Measurements from ENCODE around the gene SPDYE3.
"Not testable (repeated sequence)": the region's sequence is repeated elsewhere in the genome, so short reads cannot be mapped to it uniquely, and the experiment has no call there.

SPDYE3 gene

GRCh38 chr7:100307402-100307801 is at the start of gene SPDYE3:
SPDYE3 (plus strand) TSS chr7:100307702; CDS start chr7:100307886, 184 bp downstream.
- DNase-seq = not testable (repeated sequence)

- not testable (repeated sequence) for DNase-seq
Observed at GRCh38 chr7:100259984-100260383, 47.5 kb upstream of the SPDYE3 start.

- DNase-seq = not testable (repeated sequence)
Observed at GRCh38 chr7:100262896-100263295, 44.6 kb upstream of the SPDYE3 start.

GRCh38 chr7:100264223-100264622 is 43.3 kb upstream of the SPDYE3 start:
- DNase-seq = not testable (repeated sequence)

- DNase-seq = not testable (repeated sequence)
Observed at GRCh38 chr7:100264669-100265165, 42.8 kb upstream of the SPDYE3 start.

- DNase-seq = not testable (repeated sequence)
Observed at GRCh38 chr7:100265851-100266250, 41.7 kb upstream of the SPDYE3 start.

- no peak for DNase-seq
Observed at GRCh38 chr7:100266576-100267354, 40.7 kb upstream of the SPDYE3 start.

GRCh38 chr7:100267648-100268047 is 39.9 kb upstream of the SPDYE3 start:
- DNase-seq = no peak

- DNase-seq = not testable (repeated sequence)
Observed at GRCh38 chr7:100268882-100269281, 38.6 kb upstream of the SPDYE3 start.

- not testable (repeated sequence) for DNase-seq
Observed at GRCh38 chr7:100269306-100270045, 38.0 kb upstream of the SPDYE3 start.

- DNase-seq = not testable (repeated sequence)
Observed at GRCh38 chr7:100270046-100270918, 37.2 kb upstream of the SPDYE3 start.

- not testable (repeated sequence) for DNase-seq
Observed at GRCh38 chr7:100270941-100271593, 36.4 kb upstream of the SPDYE3 start.

GRCh38 chr7:100271716-100272537 is 35.6 kb upstream of the SPDYE3 start:
- peak; percentile 46 for DNase-seq

GRCh38 chr7:100272538-100272902 is 35.0 kb upstream of the SPDYE3 start:
- DNase-seq = not testable (repeated sequence)

GRCh38 chr7:100275120-100275519 is 32.4 kb upstream of the SPDYE3 start:
- no peak for DNase-seq

- not testable (repeated sequence) for DNase-seq
Observed at GRCh38 chr7:100276126-100276525, 31.4 kb upstream of the SPDYE3 start.

- DNase-seq = not testable (repeated sequence)
Observed at GRCh38 chr7:100282069-100282608, 25.4 kb upstream of the SPDYE3 start.

GRCh38 chr7:100283147-100283546 is 24.4 kb upstream of the SPDYE3 start:
- not testable (repeated sequence) for DNase-seq

GRCh38 chr7:100287191-100287969 is 20.1 kb upstream of the SPDYE3 start:
- not testable (repeated sequence) for DNase-seq

GRCh38 chr7:100288258-100288657 is 19.2 kb upstream of the SPDYE3 start:
- not testable (repeated sequence) for DNase-seq
